CD4-positive, alpha-beta T cell treated with Interleukin-15 for 1 hour (primary cell): Measurements from ENCODE around the gene LY6G6D.

ENCODE experiments used
- DNase-seq: peaks from one replicate; pipeline ENCODE4 v3.0.0-alpha.2; 2020

LY6G6D gene

GRCh38 chr6:31721351-31722020 lies 6.3 kb downstream of the LY6G6D start, which contains the start of gene LY6G6C:
Gene LY6G6C, minus strand, starts transcription at chr6:31721746. Its CDS starts 67 bp downstream, at chr6:31721679.
- DNase-seq, result no peak

GRCh38 chr6:31722173-31722572 lies 7.0 kb downstream of the LY6G6D start:
- no peak for DNase-seq

GRCh38 chr6:31723245-31723979 lies 8.3 kb downstream of the LY6G6D start, which contains the start of gene MPIG6B:
Gene MPIG6B, plus strand, starts transcription at chr6:31723373. Its CDS starts 11 bp downstream, at chr6:31723384.
- no peak for DNase-seq

GRCh38 chr6:31723980-31724691 lies 9.0 kb downstream of the LY6G6D start:
- DNase-seq, result no peak

- no peak for DNase-seq
Measured at GRCh38 chr6:31725502-31726350, 10.6 kb downstream of the LY6G6D start.

- peak; percentile 79 for DNase-seq
Measured at GRCh38 chr6:31727034-31727716, 12.0 kb downstream of the LY6G6D start.

- no peak for DNase-seq
Measured at GRCh38 chr6:31727717-31728671, 12.8 kb downstream of the LY6G6D start.

GRCh38 chr6:31728767-31729514 lies 13.8 kb downstream of the LY6G6D start, which contains the start of gene DDAH2:
Gene DDAH2, minus strand, starts transcription at chr6:31729299. Its CDS starts 138 bp downstream, at chr6:31729161.
- DNase-seq, result no peak

GRCh38 chr6:31729515-31729978 lies 14.4 kb downstream of the LY6G6D start:
- peak; percentile 83 for DNase-seq

GRCh38 chr6:31729979-31730630 lies 15.0 kb downstream of the LY6G6D start:
- DNase-seq, result peak; percentile 76

GRCh38 chr6:31730631-31731086 lies 15.5 kb downstream of the LY6G6D start:
- DNase-seq, result no peak

GRCh38 chr6:31732029-31732428 lies 16.9 kb downstream of the LY6G6D start:
- DNase-seq, result no peak

- no peak for DNase-seq
Measured at GRCh38 chr6:31733734-31734133, 18.6 kb downstream of the LY6G6D start.

- no peak for DNase-seq
Measured at GRCh38 chr6:31734247-31734820, 19.2 kb downstream of the LY6G6D start.

GRCh38 chr6:31734821-31735406 lies 19.8 kb downstream of the LY6G6D start:
- DNase-seq, result peak; percentile 82

- peak; percentile 84 for DNase-seq
Measured at GRCh38 chr6:31736021-31736767, 21.0 kb downstream of the LY6G6D start, which contains the start of gene CLIC1. Gene CLIC1, minus strand, starts transcription at chr6:31736530. Its CDS starts 230 bp downstream, at chr6:31736300.

GRCh38 chr6:31736768-31737314 lies 21.7 kb downstream of the LY6G6D start:
- DNase-seq, result no peak
